ENCODE measurements around the gene TEC.
"Not testable (repeated sequence)": the region's sequence is repeated elsewhere in the genome, so short reads cannot be mapped to it uniquely, and the experiment has no call there.

Gene TEC

DNA sequence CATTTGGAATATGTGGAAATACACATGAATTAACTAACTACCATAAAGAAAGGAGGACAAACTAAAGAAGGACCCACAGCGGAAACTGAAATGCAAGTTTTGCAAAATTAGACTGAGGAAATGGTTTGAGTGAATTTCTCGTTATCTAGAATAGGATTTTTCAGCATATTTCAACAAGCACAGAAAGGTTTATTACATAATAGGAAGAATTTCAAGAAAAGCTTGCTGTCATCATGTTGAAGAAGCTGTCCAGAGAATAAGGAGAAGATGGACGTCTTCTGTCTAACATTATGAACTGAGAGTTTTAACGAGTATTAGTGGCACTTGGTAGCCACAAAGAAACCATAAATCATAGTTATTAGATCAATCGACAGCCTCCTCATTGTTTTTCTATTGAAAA is 45.0 kb downstream of the TEC start:
- H3K79me2 ChIP-seq (ENCODE audit: insufficient read depth, low read length), result peaks cover 97% of the 10 kb centered on the region
- no peaks in the 10 kb centered on the region for H3K9me2 ChIP-seq (replicated peaks; ENCODE audit: low read depth, low read length)
- TF ChIP-seq, protein P1, sequence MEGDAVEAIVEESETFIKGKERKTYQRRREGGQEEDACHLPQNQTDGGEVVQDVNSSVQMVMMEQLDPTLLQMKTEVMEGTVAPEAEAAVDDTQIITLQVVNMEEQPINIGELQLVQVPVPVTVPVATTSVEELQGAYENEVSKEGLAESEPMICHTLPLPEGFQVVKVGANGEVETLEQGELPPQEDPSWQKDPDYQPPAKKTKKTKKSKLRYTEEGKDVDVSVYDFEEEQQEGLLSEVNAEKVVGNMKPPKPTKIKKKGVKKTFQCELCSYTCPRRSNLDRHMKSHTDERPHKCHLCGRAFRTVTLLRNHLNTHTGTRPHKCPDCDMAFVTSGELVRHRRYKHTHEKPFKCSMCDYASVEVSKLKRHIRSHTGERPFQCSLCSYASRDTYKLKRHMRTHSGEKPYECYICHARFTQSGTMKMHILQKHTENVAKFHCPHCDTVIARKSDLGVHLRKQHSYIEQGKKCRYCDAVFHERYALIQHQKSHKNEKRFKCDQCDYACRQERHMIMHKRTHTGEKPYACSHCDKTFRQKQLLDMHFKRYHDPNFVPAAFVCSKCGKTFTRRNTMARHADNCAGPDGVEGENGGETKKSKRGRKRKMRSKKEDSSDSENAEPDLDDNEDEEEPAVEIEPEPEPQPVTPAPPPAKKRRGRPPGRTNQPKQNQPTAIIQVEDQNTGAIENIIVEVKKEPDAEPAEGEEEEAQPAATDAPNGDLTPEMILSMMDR (conservative IDR thresholded peaks at IDR 0.05; ENCODE audit: low read length), result no peak
- no peak for TF ChIP-seq EZH2phosphoT487 (IDR thresholded peaks at IDR 0.05; ENCODE audit: borderline replicate concordance)
- H3K27me3 ChIP-seq (ENCODE audit: insufficient read depth, low read length, poor library complexity, severe bottlenecking), result no peaks in the 10 kb centered on the region
- H3K9me3 ChIP-seq (ENCODE audit: insufficient read depth, low read depth, low read length), result no peaks in the 10 kb centered on the region
- no peak overlapping the region for H3K4me2 ChIP-seq (ENCODE audit: low read depth, low read length, poor library complexity, severe bottlenecking)
- peaks cover 74% of the 10 kb centered on the region for H3K36me3 ChIP-seq (ENCODE audit: insufficient read depth, low read length)
- peaks cover 41% of the 10 kb centered on the region for H3K4me1 ChIP-seq (ENCODE audit: insufficient read depth, low read length, poor library complexity, severe bottlenecking)
- peaks cover 16% of the 10 kb centered on the region for H4K20me1 ChIP-seq (ENCODE audit: insufficient read depth, low read length, poor library complexity, severe bottlenecking)
- no peak overlapping the region for H3K9ac ChIP-seq (ENCODE audit: low read depth, low read length, poor library complexity, severe bottlenecking)
- no peaks in the 10 kb centered on the region for H3F3A ChIP-seq (ENCODE audit: low read depth)
- no peak overlapping the region for H3K4me3 ChIP-seq (ENCODE audit: low read length, poor library complexity, severe bottlenecking)
- H2AFZ ChIP-seq (ENCODE audit: low read length), result no peak overlapping the region

DNA sequence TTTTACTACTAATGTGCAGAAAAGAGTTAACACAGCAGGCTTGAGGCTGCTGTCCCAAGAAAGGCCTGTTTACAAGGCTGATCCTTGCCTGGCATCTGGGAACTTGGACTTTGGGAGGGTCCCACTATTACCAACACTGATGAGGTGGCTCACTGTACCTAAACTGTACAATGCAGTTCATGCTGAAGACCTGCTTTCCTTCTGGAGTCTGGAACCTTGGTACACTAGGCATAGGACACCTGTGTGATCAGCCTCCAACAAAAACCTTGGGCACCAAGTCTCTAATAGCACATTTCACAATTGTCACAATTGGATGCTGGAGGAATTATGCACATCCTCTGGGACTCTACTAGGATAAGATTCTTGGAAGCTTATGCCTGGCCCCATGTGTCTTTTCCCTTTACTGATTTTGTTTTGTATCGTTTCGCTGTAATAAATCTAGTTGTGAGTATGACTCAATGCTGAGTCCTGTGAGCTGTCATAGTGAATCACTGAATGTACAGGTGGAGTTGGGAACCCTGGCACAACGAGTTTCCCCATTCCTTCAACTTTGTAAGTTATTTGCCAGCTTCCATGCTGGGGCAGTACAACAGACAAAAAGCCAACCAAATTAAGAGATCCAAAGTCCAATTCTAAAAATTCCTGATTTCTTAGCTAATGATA is 45.9 kb downstream of the TEC start:
- no peaks in the 10 kb centered on the region for H3K27me3 ChIP-seq (ENCODE audit: insufficient read depth, low read length, poor library complexity, severe bottlenecking)
- H3K4me3 ChIP-seq (ENCODE audit: low read length, poor library complexity, severe bottlenecking), result no peak overlapping the region
- H3K4me2 ChIP-seq (ENCODE audit: low read depth, low read length, poor library complexity, severe bottlenecking), result no peak overlapping the region
- H3K9me2 ChIP-seq (replicated peaks; ENCODE audit: low read depth, low read length), result no peaks in the 10 kb centered on the region
- no peak overlapping the region for H2AFZ ChIP-seq (ENCODE audit: low read length)
- H4K20me1 ChIP-seq (ENCODE audit: insufficient read depth, low read length, poor library complexity, severe bottlenecking), result peaks cover 16% of the 10 kb centered on the region
- no peaks in the 10 kb centered on the region for H3K9me3 ChIP-seq (ENCODE audit: insufficient read depth, low read depth, low read length)
- TF ChIP-seq, protein P1 (conservative IDR thresholded peaks at IDR 0.05; ENCODE audit: low read length), result no peak
- peaks cover 75% of the 10 kb centered on the region for H3K36me3 ChIP-seq (ENCODE audit: insufficient read depth, low read length)
- peaks cover 37% of the 10 kb centered on the region for H3K4me1 ChIP-seq (ENCODE audit: insufficient read depth, low read length, poor library complexity, severe bottlenecking)
- H3F3A ChIP-seq (ENCODE audit: low read depth), result no peaks in the 10 kb centered on the region
- peaks cover 94% of the 10 kb centered on the region for H3K79me2 ChIP-seq (ENCODE audit: insufficient read depth, low read length)
- H3K9ac ChIP-seq (ENCODE audit: low read depth, low read length, poor library complexity, severe bottlenecking), result no peak overlapping the region

DNA sequence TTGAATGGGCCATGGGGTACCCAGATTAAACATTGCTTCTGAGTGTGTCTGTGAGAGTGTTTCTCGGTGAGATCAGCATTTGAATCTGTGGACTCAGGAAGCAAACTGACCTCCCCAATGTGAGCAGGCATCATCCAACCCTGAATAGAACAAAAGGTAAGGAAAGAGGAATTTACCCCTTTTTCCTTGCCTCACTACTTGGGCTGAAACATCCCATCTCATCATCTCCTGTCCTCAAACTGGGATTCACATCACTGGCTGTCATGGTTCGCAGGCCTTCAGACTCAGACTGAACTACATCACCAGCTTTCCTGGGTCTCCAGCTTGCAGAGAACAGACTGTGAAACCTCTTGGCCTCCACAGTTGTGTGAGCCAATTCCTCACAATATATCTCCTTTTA is 47.1 kb downstream of the TEC start:
- H3K79me2 ChIP-seq (ENCODE audit: insufficient read depth, low read length), result peaks cover 94% of the 10 kb centered on the region
- no peaks in the 10 kb centered on the region for H3F3A ChIP-seq (ENCODE audit: low read depth)
- no peak overlapping the region for H3K4me3 ChIP-seq (ENCODE audit: low read length, poor library complexity, severe bottlenecking)
- no peak overlapping the region for H3K4me2 ChIP-seq (ENCODE audit: low read depth, low read length, poor library complexity, severe bottlenecking)
- H4K20me1 ChIP-seq (ENCODE audit: insufficient read depth, low read length, poor library complexity, severe bottlenecking), result peaks cover 13% of the 10 kb centered on the region
- peaks cover 34% of the 10 kb centered on the region for H3K4me1 ChIP-seq (ENCODE audit: insufficient read depth, low read length, poor library complexity, severe bottlenecking)
- no peaks in the 10 kb centered on the region for H3K9me3 ChIP-seq (ENCODE audit: insufficient read depth, low read depth, low read length)
- H3K36me3 ChIP-seq (ENCODE audit: insufficient read depth, low read length), result peaks cover 84% of the 10 kb centered on the region
- TF ChIP-seq, protein P1 (conservative IDR thresholded peaks at IDR 0.05; ENCODE audit: low read length), result no peak
- TF ChIP-seq EZH2phosphoT487 (IDR thresholded peaks at IDR 0.05; ENCODE audit: borderline replicate concordance), result no peak
- H2AFZ ChIP-seq (ENCODE audit: low read length), result no peak overlapping the region
- H3K27me3 ChIP-seq (ENCODE audit: insufficient read depth, low read length, poor library complexity, severe bottlenecking), result no peaks in the 10 kb centered on the region
- no peak overlapping the region for H3K9ac ChIP-seq (ENCODE audit: low read depth, low read length, poor library complexity, severe bottlenecking)
- H3K9me2 ChIP-seq (replicated peaks; ENCODE audit: low read depth, low read length), result no peaks in the 10 kb centered on the region

DNA sequence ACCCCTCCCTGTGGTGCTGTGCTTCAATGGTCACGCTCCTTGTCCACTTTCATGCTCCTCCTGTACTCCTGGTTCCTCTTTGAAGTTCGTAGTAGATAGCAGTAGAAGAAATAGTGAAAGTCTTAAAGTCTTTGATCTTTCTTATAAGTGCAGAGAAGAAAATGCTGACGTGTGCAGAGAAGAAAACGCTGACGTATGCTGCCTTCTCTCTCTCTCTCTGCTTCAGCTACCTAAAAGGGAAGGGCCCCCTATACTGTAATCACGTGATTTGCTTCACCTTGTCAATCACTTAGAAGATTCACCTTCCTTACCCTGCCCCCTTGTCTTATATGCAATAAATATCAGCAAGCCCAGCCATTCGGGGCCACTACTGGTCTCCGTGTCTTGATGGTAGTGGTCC is 50.2 kb downstream of the TEC start:
- H3K27me3 ChIP-seq (ENCODE audit: insufficient read depth, low read length, poor library complexity, severe bottlenecking); H3F3A ChIP-seq (ENCODE audit: low read depth); H3K9ac ChIP-seq (ENCODE audit: low read depth, low read length, poor library complexity, severe bottlenecking); H3K9me3 ChIP-seq (ENCODE audit: insufficient read depth, low read depth, low read length); H4K20me1 ChIP-seq (ENCODE audit: insufficient read depth, low read length, poor library complexity, severe bottlenecking); H3K4me3 ChIP-seq (ENCODE audit: low read length, poor library complexity, severe bottlenecking); H3K4me2 ChIP-seq (ENCODE audit: low read depth, low read length, poor library complexity, severe bottlenecking); H3K9me2 ChIP-seq (replicated peaks; ENCODE audit: low read depth, low read length); H2AFZ ChIP-seq (ENCODE audit: low read length): not testable (repeated sequence)
- peaks cover 22% of the 10 kb centered on the region for H3K4me1 ChIP-seq (ENCODE audit: insufficient read depth, low read length, poor library complexity, severe bottlenecking)
- H3K36me3 ChIP-seq (ENCODE audit: insufficient read depth, low read length), result peaks cover 60% of the 10 kb centered on the region
- H3K79me2 ChIP-seq (ENCODE audit: insufficient read depth, low read length), result peaks cover 95% of the 10 kb centered on the region

All from Loucy (cell line).